SU-DHL-6 (cell line): ENCODE results near the gene SLC22A17.

Experiments
- H2AFZ ChIP-seq: fragments of 200-600 bp; sonication (generic); 2 replicates; pipeline ENCODE4 v1.6.1; 2014; ENCODE audit warnings: low read depth, mild to moderate bottlenecking, moderate library complexity, mixed read lengths, antibody characterized with exemption, low read length; ENCODE audit not compliant: severe bottlenecking
- H3F3A ChIP-seq: fragments of 200-600 bp; shearing (Covaris generic); 2 replicates; pipeline ENCODE4 v1.6.0; 2016; ENCODE audit warnings: antibody characterized with exemption, mild to moderate bottlenecking; ENCODE audit not compliant: insufficient read depth
- H3K27ac ChIP-seq: fragments of 200-600 bp; sonication (generic); 2 replicates; pipeline ENCODE4 v1.5.1; 2016; ENCODE audit warnings: low read depth, mild to moderate bottlenecking, low read length, moderate library complexity, mixed read lengths
- H3K27me3 ChIP-seq: fragments of 200-600 bp; sonication (generic), shearing (Covaris generic); 2 replicates; pipeline ENCODE4 v1.6.0; 2014; ENCODE audit warnings: mild to moderate bottlenecking, low read length
- H3K36me3 ChIP-seq: fragments of 200-600 bp; sonication (generic); 2 replicates; pipeline ENCODE4 v1.6.1; 2014; ENCODE audit warnings: mild to moderate bottlenecking, low read length, mixed read lengths
- H3K4me2 ChIP-seq: fragments of 300-600, 200-600 bp; shearing (Covaris generic), sonication (generic); 2 replicates; pipeline ENCODE4 v1.6.0; 2014; ENCODE audit warnings: low read length, low read depth, mild to moderate bottlenecking; ENCODE audit not compliant: poor library complexity, severe bottlenecking
- H3K4me3 ChIP-seq: fragments of 200-600 bp; sonication (generic); 2 replicates; pipeline ENCODE4 v1.5.1; 2014; ENCODE audit warnings: antibody characterized with exemption, low read length, mild to moderate bottlenecking, mixed read lengths; ENCODE audit not compliant: insufficient read depth, poor library complexity, severe bottlenecking
- H3K79me2 ChIP-seq: fragments of 200-600 bp; sonication (generic); 2 replicates; pipeline ENCODE4 v1.6.1; 2014; ENCODE audit warnings: mild to moderate bottlenecking, low read length, moderate library complexity; ENCODE audit not compliant: insufficient read depth
- H3K9ac ChIP-seq: fragments of 200-600 bp; sonication (generic); 2 replicates; pipeline ENCODE4 v1.7.0; 2014; ENCODE audit warnings: mild to moderate bottlenecking, low read length
- H3K9me2 ChIP-seq: fragments of 200-600 bp; sonication (generic); replicated peaks from 2 replicates; pipeline ENCODE4 v1.6.1; 2014; ENCODE audit warnings: low read length; ENCODE audit not compliant: insufficient read depth
- H3K9me3 ChIP-seq: fragments of 200-600 bp; sonication (generic); 2 replicates; pipeline ENCODE4 v1.6.1; 2014; ENCODE audit warnings: low read length, mixed read lengths; ENCODE audit not compliant: insufficient read depth
- H4K20me1 ChIP-seq: fragments of 200-600 bp; sonication (generic); 2 replicates; pipeline ENCODE4 v1.6.1; 2014; ENCODE audit warnings: low read depth, mild to moderate bottlenecking, antibody characterized with exemption, low read length, moderate library complexity, mixed read lengths
- EZH2phosphoT487 ChIP-seq: fragments of 200-600 bp; sonication (generic), shearing (Covaris generic); conservative IDR thresholded peaks from 2 replicates; pipeline ENCODE4 v1.6.1; 2018; ENCODE audit warnings: mild to moderate bottlenecking, antibody characterized with exemption, low read length, moderate library complexity, mixed read lengths
- TF ChIP-seq, protein P1 (sequence below): fragments of 200-600 bp; sonication (generic); IDR thresholded peaks from one replicate; pipeline ENCODE4 v1.5.1; 2017; ENCODE audit warnings: antibody characterized with exemption, mild to moderate bottlenecking, low read length, moderate library complexity; ENCODE audit not compliant: insufficient read depth, poor library complexity, severe bottlenecking

The SLC22A17 gene

GRCh38 chr14:23378612-23379220 lies 26.0 kb upstream of the SLC22A17 start:
- H3F3A ChIP-seq = no peaks in the 10 kb centered on the region
- H3K9me2 ChIP-seq = no peaks in the 10 kb centered on the region
- H3K79me2 ChIP-seq = no peaks in the 10 kb centered on the region
- H2AFZ ChIP-seq = no peak overlapping the region
- H3K9ac ChIP-seq = no peak overlapping the region
- H3K36me3 ChIP-seq = no peaks in the 10 kb centered on the region
- no peak for TF ChIP-seq EZH2phosphoT487
- TF ChIP-seq, protein P1, sequence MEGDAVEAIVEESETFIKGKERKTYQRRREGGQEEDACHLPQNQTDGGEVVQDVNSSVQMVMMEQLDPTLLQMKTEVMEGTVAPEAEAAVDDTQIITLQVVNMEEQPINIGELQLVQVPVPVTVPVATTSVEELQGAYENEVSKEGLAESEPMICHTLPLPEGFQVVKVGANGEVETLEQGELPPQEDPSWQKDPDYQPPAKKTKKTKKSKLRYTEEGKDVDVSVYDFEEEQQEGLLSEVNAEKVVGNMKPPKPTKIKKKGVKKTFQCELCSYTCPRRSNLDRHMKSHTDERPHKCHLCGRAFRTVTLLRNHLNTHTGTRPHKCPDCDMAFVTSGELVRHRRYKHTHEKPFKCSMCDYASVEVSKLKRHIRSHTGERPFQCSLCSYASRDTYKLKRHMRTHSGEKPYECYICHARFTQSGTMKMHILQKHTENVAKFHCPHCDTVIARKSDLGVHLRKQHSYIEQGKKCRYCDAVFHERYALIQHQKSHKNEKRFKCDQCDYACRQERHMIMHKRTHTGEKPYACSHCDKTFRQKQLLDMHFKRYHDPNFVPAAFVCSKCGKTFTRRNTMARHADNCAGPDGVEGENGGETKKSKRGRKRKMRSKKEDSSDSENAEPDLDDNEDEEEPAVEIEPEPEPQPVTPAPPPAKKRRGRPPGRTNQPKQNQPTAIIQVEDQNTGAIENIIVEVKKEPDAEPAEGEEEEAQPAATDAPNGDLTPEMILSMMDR = no peak
- H3K27me3 ChIP-seq = no peaks in the 10 kb centered on the region
- H3K27ac ChIP-seq = no peak overlapping the region
- no peaks in the 10 kb centered on the region for H4K20me1 ChIP-seq
- H3K4me3 ChIP-seq = no peak overlapping the region
- no peaks in the 10 kb centered on the region for H3K9me3 ChIP-seq
- no peak overlapping the region for H3K4me2 ChIP-seq

DNA sequence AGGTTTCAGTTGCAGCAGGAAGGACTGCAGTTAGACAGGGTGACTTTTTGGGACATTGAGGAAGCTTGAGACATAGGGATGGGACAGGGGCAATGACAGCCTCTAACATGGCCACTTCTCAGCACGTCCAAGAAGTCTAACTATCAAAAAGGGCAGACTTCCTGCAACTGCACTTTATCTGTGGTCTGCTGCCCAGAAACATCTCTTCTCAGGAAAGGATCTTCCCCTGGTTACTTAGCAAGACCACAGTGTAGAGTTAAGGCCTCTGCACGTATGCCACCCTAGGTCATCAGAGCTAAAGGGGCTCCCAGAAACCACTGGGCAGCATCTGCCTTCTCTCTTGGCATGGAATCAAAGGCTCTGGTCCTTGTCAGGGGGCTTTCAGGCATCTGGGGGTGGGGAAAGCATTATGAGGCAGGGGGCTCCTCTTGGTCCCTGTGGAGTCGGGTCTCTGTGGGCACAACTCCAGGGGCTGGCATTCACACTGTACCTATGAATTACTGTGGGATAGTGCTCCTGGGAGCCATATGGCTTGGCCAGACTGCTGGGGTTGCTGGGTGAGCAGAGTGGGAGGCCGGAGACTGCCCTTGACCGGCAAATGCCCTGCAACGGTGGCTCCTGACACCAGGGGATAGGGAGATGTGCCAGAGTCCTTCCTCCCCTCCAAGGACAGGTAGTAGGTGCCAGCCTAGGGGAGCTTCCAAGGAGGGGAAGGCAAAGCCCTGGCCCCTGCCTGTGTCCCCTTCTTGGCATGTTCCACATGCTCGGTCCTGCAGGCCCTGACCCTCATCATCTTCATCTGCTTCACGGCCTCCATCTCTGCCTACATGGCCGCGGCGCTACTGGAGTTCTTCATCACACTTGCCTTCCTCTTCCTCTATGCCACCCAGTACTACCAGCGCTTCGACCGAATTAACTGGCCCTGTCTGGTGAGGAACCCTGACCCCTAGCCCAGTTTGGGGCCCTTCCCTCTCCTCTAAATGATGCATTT lies 25.2 kb upstream of the SLC22A17 start:
- no peaks in the 10 kb centered on the region for H3K36me3 ChIP-seq
- no peaks in the 10 kb centered on the region for H3K9me3 ChIP-seq
- H2AFZ ChIP-seq = no peak overlapping the region
- no peaks in the 10 kb centered on the region for H3F3A ChIP-seq
- no peaks in the 10 kb centered on the region for H3K27me3 ChIP-seq
- no peak overlapping the region for H3K27ac ChIP-seq
- no peaks in the 10 kb centered on the region for H4K20me1 ChIP-seq
- H3K79me2 ChIP-seq = no peaks in the 10 kb centered on the region
- TF ChIP-seq EZH2phosphoT487 = no peak
- TF ChIP-seq, protein P1 = no peak
- H3K4me3 ChIP-seq = no peak overlapping the region
- H3K4me2 ChIP-seq = no peak overlapping the region
- no peak overlapping the region for H3K9ac ChIP-seq
- H3K9me2 ChIP-seq = no peaks in the 10 kb centered on the region

DNA sequence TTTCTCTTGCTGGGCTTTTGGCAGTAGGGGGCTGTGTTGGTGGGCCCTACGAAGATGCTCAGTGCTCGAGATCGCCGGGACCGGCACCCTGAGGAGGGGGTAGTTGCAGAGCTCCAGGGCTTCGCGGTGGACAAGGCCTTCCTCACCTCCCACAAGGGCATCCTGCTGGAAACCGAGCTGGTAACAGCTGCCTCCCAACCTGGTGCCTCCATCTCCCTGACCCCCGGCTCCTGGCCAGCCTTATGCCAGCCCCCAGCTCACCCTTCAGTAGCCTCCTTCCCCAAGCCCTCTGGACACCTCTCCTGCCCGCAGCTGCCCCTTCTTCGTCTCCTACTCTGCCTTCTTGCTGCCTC lies 24.5 kb upstream of the SLC22A17 start:
- TF ChIP-seq, protein P1 = no peak
- no peak for TF ChIP-seq EZH2phosphoT487
- Histone ChIP-seq H3K9me3 (no peaks in the 10 kb centered on the region), H3K4me3 (no peak overlapping the region), H3K79me2 (no peaks in the 10 kb centered on the region), H3K9me2 (no peaks in the 10 kb centered on the region), H4K20me1 (no peaks in the 10 kb centered on the region), H2AFZ (no peak overlapping the region), H3K27me3 (no peaks in the 10 kb centered on the region), H3K4me2 (no peak overlapping the region), H3K27ac (no peak overlapping the region), H3F3A (no peaks in the 10 kb centered on the region), H3K9ac (no peak overlapping the region), H3K36me3 (no peaks in the 10 kb centered on the region)
